HepG2 (cell line): ENCODE measurements around the gene ACVR1B.

Experiments
- KAT7 ChIP-seq: IDR thresholded peaks from 2 replicates; pipeline ENCODE4 v1.6.1; 2018; ENCODE audit warnings: borderline replicate concordance, missing compliant biosample characterization
- SRY ChIP-seq: sonication (generic); formaldehyde crosslinking; IDR thresholded peaks from 2 replicates; pipeline ENCODE4 v1.8.0; 2022; ENCODE audit warnings: mild to moderate bottlenecking, missing genetic modification reagents
- ZNF609 ChIP-seq: sonication (generic); formaldehyde crosslinking; IDR thresholded peaks from 2 replicates; pipeline ENCODE4 v1.4.0; 2020; ENCODE audit warnings: mild to moderate bottlenecking, missing genetic modification reagents, borderline replicate concordance

GRCh38 chr12:52044292-52044983 lies 92.9 kb downstream of the ACVR1B start:
- TF ChIP-seq KAT7 (CRISPR knock-in tag) (no peak), SRY (no peak), ZNF609 (CRISPR knock-in tag) (no peak)
